Mesothelial cell of epicardium (in vitro differentiated cells): ENCODE data around the gene KAZN. TPM values are rescaled to one million over a fixed set of nuclear protein-coding genes. Genes with fewer than 3 reads are reported as not detected.

Experiments
- DNase-seq, 2 experiments: peaks; one replicate each; pipeline ENCODE4 v3.0.0; 2021; ENCODE audit warnings: low spot score in 2 of 2; ENCODE audit not compliant: unreplicated experiment in 2 of 2
- H3K27ac Mint-ChIP-seq: 2 replicates; pipeline ENCODE4 v1.8.0; 2021; ENCODE audit warnings: mixed read lengths
- H3K27me3 Mint-ChIP-seq: 2 replicates; pipeline ENCODE4 v1.8.0; 2021; ENCODE audit warnings: low read depth, mixed read lengths
- H3K36me3 Mint-ChIP-seq: 2 replicates; pipeline ENCODE4 v1.8.0; 2021; ENCODE audit warnings: mixed read lengths
- H3K4me1 Mint-ChIP-seq: 2 replicates; pipeline ENCODE4 v1.8.0; 2021; ENCODE audit warnings: mixed read lengths
- H3K4me3 Mint-ChIP-seq: 2 replicates; pipeline ENCODE4 v1.8.0; 2021; ENCODE audit warnings: mild to moderate bottlenecking, moderate library complexity, mixed read lengths
- H3K9me3 Mint-ChIP-seq: 2 replicates; pipeline ENCODE4 v1.8.0; 2021; ENCODE audit warnings: mixed read lengths
- CTCF ChIP-seq: fragments of 200-600 bp; sonication (generic); IDR thresholded peaks from one replicate; pipeline ENCODE4 v1.5.0; 2021; ENCODE audit warnings: antibody characterized with exemption; ENCODE audit not compliant: unreplicated experiment
- total RNA-seq: library from RNA; stranded (reverse); gene quantifications from 3 replicates; pipeline ENCODE4 v1.2.1, GENCODE V29; 2021

The KAZN gene
- total RNA-seq, 1 donor from 2014 or later, result 38.4 TPM

DNA sequence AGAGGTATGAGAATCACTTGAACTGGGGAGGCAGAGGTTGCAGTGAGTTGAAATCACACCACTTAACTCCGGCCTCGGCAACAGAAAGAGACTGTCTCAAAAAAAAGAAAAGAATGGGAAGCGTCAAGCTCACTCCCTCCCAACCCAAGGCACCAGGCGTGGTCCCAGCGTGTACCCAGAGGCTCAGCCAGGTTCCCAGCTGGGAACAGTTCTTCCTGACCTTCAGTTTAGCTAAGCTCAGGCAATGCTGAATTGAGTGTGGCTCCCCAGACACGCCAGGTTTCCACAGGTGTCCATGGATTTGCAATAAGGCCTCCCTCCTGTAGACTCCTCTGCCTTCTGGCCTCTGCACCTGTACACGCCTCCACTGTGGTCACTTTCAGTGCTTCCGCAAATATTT is 414.3 kb downstream of the KAZN start:
- Mint-ChIP-seq H3K4me1 (peaks cover 8% of the 10 kb centered on the region), H3K36me3 (peaks cover 9% of the 10 kb centered on the region), H3K4me3 (no peak overlapping the region), H3K27ac (no peak overlapping the region), H3K9me3 (peaks cover 11% of the 10 kb centered on the region), H3K27me3 (no peaks in the 10 kb centered on the region)
- no peak for TF ChIP-seq CTCF
- no peak for DNase-seq

DNA sequence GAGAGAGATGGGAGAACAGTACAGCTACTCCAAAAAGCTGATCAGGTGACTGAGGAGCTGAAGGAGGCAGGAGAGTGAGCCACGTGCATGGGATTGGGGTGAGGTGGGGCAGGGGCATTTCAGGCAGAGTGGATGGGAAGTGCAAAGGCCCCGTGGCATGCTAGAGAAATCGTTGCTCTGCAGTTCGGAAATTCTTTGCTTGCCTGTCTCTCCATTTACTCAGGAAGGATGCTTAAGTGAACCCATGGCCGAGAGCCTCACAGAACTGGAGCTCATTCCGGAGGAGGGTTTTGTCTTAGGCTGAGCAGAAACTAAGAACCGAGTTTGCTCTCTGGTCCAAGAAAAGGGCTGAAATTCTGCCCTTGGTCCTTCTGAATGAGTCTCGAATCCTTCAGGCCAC is 415.3 kb downstream of the KAZN start:
- H3K36me3 Mint-ChIP-seq, result peaks cover 9% of the 10 kb centered on the region
- H3K9me3 Mint-ChIP-seq, result peaks cover 11% of the 10 kb centered on the region
- H3K4me1 Mint-ChIP-seq, result peaks cover 7% of the 10 kb centered on the region
- H3K27ac Mint-ChIP-seq, result no peak overlapping the region
- no peak for TF ChIP-seq CTCF
- H3K4me3 Mint-ChIP-seq, result no peak overlapping the region
- H3K27me3 Mint-ChIP-seq, result no peaks in the 10 kb centered on the region
- no peak for DNase-seq

GRCh38 chr1:15014516-15014915 is 416.0 kb downstream of the KAZN start:
- Mint-ChIP-seq H3K27me3 (no peaks in the 10 kb centered on the region), H3K36me3 (peaks cover 9% of the 10 kb centered on the region), H3K27ac (peak overlapping the region; percentile 47), H3K4me3 (no peak overlapping the region), H3K4me1 (peaks cover 7% of the 10 kb centered on the region), H3K9me3 (peaks cover 11% of the 10 kb centered on the region)
- TF ChIP-seq CTCF, result no peak
- no peak for DNase-seq

- H3K27me3 Mint-ChIP-seq, result no peaks in the 10 kb centered on the region
These were observed 417.5 kb downstream of the KAZN start for GRCh38 chr1:15016001-15016400.

GRCh38 chr1:15016526-15016925 is 418.0 kb downstream of the KAZN start:
- Mint-ChIP-seq H3K27me3 (no peaks in the 10 kb centered on the region), H3K9me3 (no peaks in the 10 kb centered on the region), H3K27ac (no peak overlapping the region), H3K4me1 (peaks cover 7% of the 10 kb centered on the region), H3K4me3 (no peak overlapping the region), H3K36me3 (no peaks in the 10 kb centered on the region)
- TF ChIP-seq CTCF, result no peak
- no peak for DNase-seq

More at GRCh38 chr1:15016001-15016400, 417.5 kb downstream of the KAZN start:
- no peak overlapping the region for H3K27ac Mint-ChIP-seq
- H3K36me3 Mint-ChIP-seq, result no peaks in the 10 kb centered on the region
- TF ChIP-seq CTCF, result no peak
- H3K4me1 Mint-ChIP-seq, result peaks cover 7% of the 10 kb centered on the region
- no peaks in the 10 kb centered on the region for H3K9me3 Mint-ChIP-seq
- no peak overlapping the region for H3K4me3 Mint-ChIP-seq
- DNase-seq, result no peak

DNA sequence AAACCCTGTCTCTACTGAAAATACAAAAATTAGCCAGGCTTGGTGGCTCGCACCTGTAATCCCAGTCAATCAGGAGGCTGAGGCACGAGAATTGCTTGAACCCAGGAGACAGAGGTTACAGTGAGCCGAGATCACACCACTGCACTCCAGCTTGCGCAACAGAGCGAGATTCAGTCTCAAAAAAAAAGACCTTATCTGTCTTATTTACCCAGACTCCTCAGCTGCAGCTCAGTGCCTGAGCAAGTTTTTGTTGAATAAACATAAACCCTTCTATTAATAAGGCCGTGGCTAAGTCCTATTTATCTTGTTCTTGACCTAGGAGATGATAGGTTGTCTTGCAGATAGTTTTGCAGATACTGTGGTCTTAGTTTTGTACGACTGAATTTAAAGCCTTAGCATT is 418.6 kb downstream of the KAZN start:
- Mint-ChIP-seq H3K27me3 (no peaks in the 10 kb centered on the region), H3K4me1 (peaks cover 7% of the 10 kb centered on the region), H3K9me3 (no peaks in the 10 kb centered on the region), H3K36me3 (no peaks in the 10 kb centered on the region), H3K27ac (no peak overlapping the region), H3K4me3 (no peak overlapping the region)
- no peak for DNase-seq
- no peak for TF ChIP-seq CTCF
